ENCODE results near the gene PGBD1.

GRCh38 chr6:28347119-28347518 is 65.7 kb downstream of the PGBD1 start:
- TF ChIP-seq CTCF (IDR thresholded peaks at IDR 0.05) (no peak), POLR2A (IDR thresholded peaks at IDR 0.05) (no peak)
